Measurements from ENCODE around the gene CNTNAP2. TPM values are rescaled to one million over a fixed set of nuclear protein-coding genes. Genes with fewer than 3 reads are reported as not detected.

Gene CNTNAP2
- total and polyA plus RNA-seq, 8 donors: 0.09 to 1.1 (median 0.38) TPM

- intact Hi-C loops (cut with DNase I): no loop called here
- no peaks in the 10 kb centered on the region for H3K36me3 ChIP-seq
- H3K4me1 ChIP-seq: no peaks in the 10 kb centered on the region
- DNase-seq (no peak), FAIRE-seq (no peak), ATAC-seq (no peak)
- H3K4me3 ChIP-seq: no peak overlapping the region
- no peak for TF ChIP-seq CTCF (IDR thresholded peaks at IDR 0.05)
- H3K27ac ChIP-seq: no peak overlapping the region
- H3K27me3 ChIP-seq: no peaks in the 10 kb centered on the region
- no peaks in the 10 kb centered on the region for H3K9me3 ChIP-seq
Observed at GRCh38 chr7:147472556-147472955, 1356.0 kb downstream of the CNTNAP2 start.

- Histone ChIP-seq H3K4me1 (no peaks in the 10 kb centered on the region), H3K9me3 (no peaks in the 10 kb centered on the region), H3K36me3 (no peaks in the 10 kb centered on the region), H3K4me3 (no peak overlapping the region), H3K27me3 (no peaks in the 10 kb centered on the region), H3K27ac (no peak overlapping the region)
- WGBS, 2 donors: 20 to 43% methylated on average over 4 of the region's 4 CpGs
- intact Hi-C loops (cut with DNase I): no loop called here
- FAIRE-seq: no peak
- no peak for ATAC-seq
- no peak for DNase-seq
- TF ChIP-seq CTCF (IDR thresholded peaks at IDR 0.05): no peak
Observed at GRCh38 chr7:147474862-147475261, 1358.3 kb downstream of the CNTNAP2 start.

GRCh38 chr7:147477526-147477925 lies 1360.9 kb downstream of the CNTNAP2 start:
- WGBS, 2 donors: 41 to 44% methylated on average over 3 of the region's 3 CpGs

GRCh38 chr7:147478796-147479195 lies 1362.2 kb downstream of the CNTNAP2 start:
- DNase-seq (no peak), FAIRE-seq (no peak), ATAC-seq (no peak)
- WGBS, 2 donors: 58 to 66% methylated on average over 3 of the region's 3 CpGs
- TF ChIP-seq CTCF (IDR thresholded peaks at IDR 0.05): no peak
- Histone ChIP-seq H3K9me3 (no peaks in the 10 kb centered on the region), H3K4me3 (no peak overlapping the region), H3K27ac (no peak overlapping the region), H3K27me3 (no peaks in the 10 kb centered on the region), H3K4me1 (no peaks in the 10 kb centered on the region), H3K36me3 (no peaks in the 10 kb centered on the region)
- intact Hi-C loops (cut with DNase I): no loop called here

More at GRCh38 chr7:147477526-147477925, 1360.9 kb downstream of the CNTNAP2 start:
- Histone ChIP-seq H3K4me1 (no peaks in the 10 kb centered on the region), H3K27me3 (no peaks in the 10 kb centered on the region), H3K27ac (no peak overlapping the region), H3K4me3 (no peak overlapping the region), H3K36me3 (no peaks in the 10 kb centered on the region), H3K9me3 (no peaks in the 10 kb centered on the region)
- TF ChIP-seq CTCF (IDR thresholded peaks at IDR 0.05): no peak
- intact Hi-C loops (cut with DNase I): no loop called here
- FAIRE-seq (no peak), DNase-seq (no peak), ATAC-seq (no peak)

GRCh38 chr7:147483634-147484292 lies 1367.2 kb downstream of the CNTNAP2 start:
- no peak for FAIRE-seq
- Histone ChIP-seq H3K27ac (no peak overlapping the region), H3K4me1 (no peaks in the 10 kb centered on the region), H3K4me3 (no peak overlapping the region), H3K36me3 (no peaks in the 10 kb centered on the region), H3K27me3 (no peaks in the 10 kb centered on the region), H3K9me3 (no peaks in the 10 kb centered on the region)
- 68 to 77% methylated on average over 6 of the region's 6 CpGs for WGBS, 2 donors
- intact Hi-C loops (cut with DNase I): no loop called here
- no peak for DNase-seq
- no peak for TF ChIP-seq CTCF (IDR thresholded peaks at IDR 0.05)
- no peak for ATAC-seq
